ENCODE measurements around the gene GPR17.

The GPR17 gene, protein sequence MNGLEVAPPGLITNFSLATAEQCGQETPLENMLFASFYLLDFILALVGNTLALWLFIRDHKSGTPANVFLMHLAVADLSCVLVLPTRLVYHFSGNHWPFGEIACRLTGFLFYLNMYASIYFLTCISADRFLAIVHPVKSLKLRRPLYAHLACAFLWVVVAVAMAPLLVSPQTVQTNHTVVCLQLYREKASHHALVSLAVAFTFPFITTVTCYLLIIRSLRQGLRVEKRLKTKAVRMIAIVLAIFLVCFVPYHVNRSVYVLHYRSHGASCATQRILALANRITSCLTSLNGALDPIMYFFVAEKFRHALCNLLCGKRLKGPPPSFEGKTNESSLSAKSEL
- total RNA-seq = 0 reads per million in 4 experiments

DNA sequence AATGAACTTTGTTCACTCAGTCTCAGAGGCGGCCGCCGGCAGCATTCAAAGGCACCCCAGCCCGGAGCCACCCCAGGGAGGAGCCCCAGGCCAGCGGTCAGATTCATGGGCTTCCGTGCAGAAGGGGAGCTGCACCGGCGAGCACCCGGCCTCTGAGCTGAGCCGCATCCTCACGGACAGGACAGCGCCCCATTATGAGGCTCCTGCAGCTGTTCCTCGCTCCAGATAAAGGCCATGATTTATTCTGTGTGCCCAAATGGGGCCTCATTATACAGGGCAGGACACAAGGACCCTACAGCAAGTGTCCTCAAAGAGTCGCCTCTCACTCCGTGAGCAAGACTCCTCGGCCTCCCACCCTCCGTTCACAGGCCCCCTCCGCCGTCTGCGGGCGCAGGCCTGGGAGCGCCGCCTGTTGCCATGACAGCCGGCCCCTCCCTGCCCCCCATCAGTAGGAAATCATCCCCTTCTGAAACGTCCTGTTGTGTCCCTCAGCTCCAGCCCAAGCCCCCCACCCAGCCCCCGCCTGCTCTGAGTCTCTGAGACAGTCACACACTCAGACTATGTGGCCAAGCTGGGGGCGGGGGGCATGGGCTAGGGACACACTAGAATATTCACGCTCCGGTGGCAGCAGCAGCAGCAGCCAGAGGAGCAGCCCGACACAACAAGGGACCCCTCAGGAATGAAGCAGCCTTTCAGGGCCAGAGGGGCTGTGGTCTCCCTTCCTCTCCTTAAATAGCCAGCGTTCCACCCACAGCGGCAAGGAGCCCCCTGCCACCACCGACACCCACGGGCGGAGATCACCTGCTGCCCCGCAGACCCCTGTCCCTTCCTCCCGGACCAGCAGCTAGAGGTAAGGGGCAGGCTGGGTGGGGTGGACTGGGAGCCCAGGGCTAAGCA is at the start of gene GPR17:
TSS of gene GPR17 (plus strand) at position 759 of the 897 bp plus-strand sequence. CDS start 4,583 bp downstream, outside the sequence.
- DNase-seq = no peak

DNA sequence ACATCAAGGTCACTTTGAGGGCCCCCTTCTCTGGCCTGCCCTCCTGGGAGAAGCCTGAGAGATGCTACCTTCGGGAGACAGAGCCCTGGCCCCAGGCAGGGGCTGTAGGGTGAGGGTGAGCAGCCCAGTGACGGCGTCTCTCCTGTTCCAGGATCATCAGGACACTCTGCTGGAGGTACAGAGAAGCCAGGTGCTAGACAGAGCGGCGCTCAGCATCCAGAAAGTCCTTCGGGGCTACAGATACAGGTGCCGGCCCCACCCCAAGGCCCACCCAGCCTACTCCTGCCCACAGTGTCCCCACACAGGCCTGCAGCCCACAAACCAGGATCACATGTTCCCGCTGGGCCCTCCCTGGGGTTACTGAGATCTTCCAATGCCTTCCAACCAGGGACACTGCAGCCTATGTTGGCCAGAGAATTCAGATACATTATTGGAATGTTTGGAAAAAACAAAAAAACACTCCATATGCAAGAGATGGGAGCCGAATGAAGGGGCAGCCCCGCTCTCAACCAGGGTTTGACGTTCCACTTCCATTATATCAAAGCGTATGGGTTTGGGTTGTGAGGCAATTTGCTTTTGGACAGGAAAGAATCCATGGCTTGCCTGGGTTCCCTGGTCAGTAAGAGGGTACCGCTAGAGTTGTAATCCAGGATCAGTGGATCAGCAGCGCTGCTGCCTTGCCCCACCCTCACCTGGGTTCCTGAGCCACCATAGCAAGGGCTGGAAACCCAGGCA is 49.5 kb upstream of the GPR17 start:
- DNase-seq = no peak

DNA sequence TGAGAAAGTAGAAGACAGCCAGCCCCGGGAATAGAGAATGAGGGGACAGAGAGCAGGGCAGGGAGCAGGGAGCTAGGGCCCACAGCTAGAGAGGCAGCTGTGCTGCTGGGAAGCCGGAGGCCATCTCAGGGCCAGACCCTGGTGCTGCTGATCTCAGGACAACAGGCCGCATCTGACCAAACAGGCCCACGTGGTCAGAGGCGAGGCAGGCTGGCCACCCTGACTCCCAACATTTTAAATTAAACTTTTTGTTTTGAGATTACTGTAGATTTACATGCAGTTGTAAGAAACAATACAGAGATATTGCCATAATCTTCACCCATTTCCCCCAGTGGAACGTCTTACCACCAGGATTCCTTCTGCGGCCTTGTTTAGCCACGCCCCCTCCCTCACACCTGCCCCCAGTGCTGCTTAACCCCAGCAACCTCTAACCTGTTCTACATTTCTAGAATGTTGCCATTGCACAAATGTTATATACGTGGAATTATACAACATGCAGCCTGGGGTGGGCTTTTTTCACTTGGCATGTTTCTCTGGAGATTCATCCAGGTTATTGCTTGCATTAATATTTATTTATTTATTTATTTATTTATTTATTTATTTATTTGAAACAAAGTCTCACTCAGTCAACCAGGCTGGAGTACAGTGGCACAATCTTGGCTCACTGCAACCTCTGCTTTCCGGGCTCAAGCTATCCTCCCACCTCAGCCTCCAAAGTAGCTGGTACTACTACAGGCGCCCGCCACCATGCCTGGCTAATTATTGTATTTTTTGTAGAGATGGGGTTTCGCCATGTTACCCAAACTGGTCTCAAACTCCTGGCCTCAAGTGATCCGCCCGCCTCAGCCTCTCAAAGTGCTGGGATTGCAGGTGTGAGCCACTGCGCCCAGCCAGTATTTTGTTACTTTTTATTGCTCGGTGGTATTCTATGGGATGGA is 48.6 kb upstream of the GPR17 start:
- no peak for DNase-seq

DNA sequence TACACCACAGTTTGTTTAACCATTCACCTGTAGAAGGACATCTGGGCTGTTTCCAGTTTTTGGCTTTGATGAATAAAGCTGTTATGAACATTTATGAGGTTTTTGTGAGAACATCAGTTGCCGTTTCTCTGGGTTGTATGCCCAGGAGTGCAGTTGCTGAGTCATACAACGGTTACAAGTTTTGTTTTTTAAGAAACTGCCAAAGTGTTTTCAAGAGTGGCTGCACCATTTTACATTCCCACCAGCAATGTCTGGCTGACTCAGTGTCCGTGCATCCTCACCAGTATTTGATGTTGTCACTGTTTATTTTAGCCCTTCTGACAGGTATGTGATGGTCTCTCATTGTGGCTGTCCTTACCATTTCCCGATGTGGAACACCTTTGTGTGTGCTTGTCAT is 48.0 kb upstream of the GPR17 start:
- DNase-seq = no peak

DNA sequence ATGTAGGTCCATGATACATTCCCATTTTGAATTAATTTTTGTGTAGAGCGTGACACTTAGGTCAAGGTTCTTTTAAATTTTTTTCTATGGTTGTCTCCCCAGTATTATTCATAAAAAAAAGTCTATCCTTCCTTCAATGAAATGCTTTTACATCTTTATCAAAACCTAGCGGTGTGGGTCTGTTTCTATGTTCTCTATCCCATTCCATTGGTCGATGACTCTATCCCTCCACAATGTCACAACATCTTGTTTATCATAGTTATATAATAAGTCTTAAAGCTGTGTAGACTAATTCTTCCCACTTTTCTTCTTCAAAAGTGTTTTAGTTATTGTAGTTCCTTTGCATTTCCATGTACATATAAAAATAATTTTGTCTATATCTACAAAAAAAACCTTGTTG is 47.2 kb upstream of the GPR17 start:
- DNase-seq = no peak

DNA sequence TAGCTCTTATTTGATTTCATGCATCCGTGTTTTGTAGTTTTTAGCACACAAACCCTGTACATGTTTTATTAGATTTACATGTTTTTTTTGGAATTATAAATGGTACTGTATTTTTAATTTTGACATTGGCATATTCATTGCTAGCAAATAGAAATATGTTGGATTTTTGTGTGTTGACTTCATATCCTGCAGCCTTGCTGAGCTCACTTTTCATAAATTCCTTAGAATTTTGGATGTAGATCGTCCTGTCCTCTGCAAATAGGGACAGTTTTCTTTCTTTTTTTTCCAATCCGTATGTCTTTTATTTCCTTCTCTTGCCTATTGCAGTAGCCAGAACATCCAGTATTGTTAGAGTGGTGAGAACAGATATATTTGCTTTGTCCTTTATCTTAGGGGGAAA is 46.7 kb upstream of the GPR17 start:
- no peak for DNase-seq

DNA sequence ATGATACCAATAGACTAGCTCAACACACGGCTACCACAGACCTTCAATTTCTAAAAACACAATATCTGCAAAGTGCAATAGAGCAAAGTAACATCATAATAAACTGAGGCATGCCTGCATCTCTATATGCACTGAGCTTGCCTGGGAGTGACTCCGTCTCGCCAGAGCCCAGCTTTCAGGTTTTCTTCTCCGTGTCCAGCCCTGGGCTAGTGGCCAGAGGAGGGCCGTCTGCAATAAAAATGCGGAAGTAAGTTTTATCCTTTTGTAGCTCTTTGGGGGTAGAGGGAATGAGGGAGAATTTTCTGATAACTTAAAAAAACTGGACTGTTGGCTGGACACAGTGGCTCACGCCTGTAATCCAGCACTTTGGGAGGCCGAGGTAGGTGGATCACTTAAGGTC is 41.0 kb upstream of the GPR17 start:
- no peak for DNase-seq

DNA sequence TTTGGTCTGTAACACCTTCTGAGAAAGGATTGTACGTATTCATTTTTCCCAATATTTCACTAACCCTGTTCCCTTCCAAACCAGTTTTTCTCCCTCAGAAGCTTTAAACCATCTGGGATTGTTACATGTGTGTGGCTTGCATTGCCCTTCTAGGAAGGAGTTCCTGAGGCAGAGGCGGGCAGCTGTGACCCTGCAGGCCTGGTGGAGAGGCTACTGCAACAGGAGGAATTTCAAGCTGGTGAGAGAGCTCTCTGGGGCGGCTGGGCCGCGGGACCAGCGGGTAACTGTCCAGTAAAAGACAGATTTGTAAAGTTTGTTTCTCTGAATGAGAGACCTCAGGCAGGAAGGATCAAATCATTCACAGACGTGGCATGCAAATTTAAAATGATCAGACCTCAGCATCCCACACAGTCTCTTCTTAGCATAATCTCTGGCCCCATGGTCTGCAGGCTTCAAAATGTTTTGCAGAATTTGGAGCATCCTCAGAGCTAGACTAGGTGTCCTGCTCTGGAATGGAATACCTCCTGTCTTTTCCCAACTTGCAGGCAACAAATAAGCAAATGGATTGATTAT is 40.2 kb upstream of the GPR17 start:
- no peak for DNase-seq

DNA sequence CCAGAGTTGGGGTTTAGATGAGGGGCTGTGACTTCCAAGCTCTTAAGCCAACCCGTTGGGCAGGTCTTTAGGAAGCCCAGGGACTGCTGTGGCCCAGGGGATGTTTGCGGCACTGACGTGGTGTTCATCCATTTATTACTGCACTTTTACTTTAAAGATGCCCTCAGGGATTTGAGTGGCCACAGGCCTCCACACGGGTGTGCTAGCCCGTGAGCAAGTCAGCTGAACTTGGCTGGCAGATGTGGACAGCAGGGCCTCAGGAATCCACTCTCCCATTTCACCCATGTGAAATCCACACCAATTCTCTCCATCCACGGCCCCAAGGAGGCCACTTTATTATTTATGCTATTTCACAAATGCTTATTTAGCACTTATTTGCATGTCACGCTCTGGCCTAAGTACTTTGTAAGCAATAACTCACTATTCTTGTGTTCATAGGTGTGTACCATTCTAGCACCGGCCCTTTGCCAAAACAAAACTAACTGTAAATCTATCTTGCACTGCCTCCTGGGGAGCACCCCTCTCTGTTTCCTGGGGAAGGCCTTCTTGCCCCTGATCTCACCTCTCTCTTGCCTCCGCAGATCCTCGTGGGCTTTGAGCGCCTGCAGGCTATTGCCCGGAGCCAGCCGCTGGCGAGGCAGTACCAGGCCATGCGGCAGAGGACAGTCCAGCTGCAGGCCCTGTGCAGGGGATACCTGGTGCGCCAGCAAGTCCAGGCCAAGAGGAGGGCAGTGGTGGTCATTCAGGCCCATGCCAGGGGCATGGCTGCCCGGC is 39.1 kb upstream of the GPR17 start:
- no peak for DNase-seq

DNA sequence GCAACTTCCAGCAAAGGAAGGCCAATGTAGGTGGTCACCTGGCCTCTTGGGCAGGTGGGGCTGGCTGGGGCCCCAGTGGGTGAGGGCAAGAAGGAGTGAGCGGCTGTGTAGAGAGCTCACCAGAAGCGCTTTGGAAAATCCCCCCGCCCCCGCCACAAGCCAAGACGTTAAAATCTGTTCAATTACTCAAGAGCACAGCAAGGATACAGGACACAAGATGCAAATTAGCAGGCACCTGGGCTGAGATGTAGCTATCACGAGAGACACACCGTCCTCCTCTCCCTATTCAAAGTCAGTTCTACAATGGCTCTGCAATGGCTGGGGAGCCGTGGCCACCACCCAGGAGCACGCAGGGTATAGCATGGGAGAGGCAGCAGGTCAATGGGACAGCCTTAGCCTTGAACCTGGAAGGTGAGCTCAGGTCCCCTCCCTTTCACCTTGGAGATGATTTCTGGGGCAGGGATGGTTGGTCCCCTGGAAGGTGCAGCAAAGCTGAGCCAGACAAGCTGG is 38.5 kb upstream of the GPR17 start:
- no peak for DNase-seq

- DNase-seq = no peak
Observed at GRCh38 chr2:127608061-127609030, 37.6 kb upstream of the GPR17 start.

DNA sequence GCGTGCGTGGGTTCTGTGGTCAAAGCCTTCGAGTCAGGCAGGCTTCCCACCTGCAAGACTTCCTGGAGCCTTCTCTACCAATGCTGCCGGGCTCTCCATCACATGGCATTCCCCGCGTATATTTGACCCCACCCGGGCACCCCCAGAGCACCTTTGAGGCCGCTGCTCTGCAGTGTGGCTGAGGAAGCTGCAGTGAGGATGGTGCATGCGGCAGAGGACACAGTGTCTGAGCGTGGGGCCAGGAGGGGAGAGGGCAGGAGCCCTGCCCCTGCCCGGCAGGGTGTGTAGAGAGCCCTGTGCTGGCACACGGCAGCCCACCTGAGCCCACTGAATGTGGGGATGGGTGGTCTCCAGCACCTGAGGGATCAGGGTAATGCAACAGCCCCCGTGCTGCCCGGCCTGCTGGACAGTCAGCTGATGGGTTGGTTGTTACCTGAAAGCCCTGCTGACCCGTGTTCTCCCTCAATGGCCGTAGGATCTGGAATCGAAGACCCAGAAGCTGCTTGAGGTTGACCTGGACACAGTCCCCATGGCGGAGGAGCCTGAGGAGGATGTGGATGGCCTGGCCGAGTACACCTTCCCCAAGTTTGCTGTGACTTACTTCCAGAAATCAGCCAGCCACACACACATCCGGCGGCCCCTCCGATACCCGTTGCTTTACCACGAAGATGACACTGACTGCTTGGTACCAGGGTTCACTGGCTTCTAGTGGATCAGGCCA is 36.8 kb upstream of the GPR17 start:
- no peak for DNase-seq

- DNase-seq = no peak
Observed at GRCh38 chr2:127609818-127610217, 36.1 kb upstream of the GPR17 start.

DNA sequence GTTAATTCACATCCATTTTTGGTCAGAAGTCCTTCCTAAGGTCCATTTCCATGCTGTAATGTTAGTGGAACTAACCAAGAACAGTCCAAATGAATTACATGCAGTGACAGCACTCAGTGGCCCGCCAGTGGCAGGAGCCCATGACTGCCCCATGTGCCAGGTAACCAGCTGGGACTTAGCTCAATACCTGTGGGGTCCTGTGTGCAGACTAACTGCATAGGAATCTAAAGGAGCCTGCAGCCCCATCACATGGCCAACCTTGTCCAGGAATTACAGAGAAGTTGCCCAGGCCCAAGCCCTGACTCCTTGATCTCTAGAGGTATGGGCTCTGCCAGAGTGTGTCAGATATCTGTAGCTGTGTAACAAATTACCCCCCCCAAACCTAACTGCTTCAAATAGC is 35.4 kb upstream of the GPR17 start:
- no peak for DNase-seq

GRCh38 chr2:127611076-127611925 is 34.7 kb upstream of the GPR17 start:
- DNase-seq = no peak

GRCh38 chr2:127612111-127612822 is 33.7 kb upstream of the GPR17 start:
- no peak for DNase-seq

- DNase-seq = no peak
Observed at GRCh38 chr2:127614246-127614645, 31.7 kb upstream of the GPR17 start.
